HG03280 (cell line): ENCODE results near the gene DNAJC17.

Experiments
- ATAC-seq: cut with Tn5 transposase; IDR thresholded peaks from one replicate; pipeline ENCODE4 v1.9.1; 2021; ENCODE audit warnings: mild to moderate bottlenecking, moderate library complexity; ENCODE audit not compliant: unreplicated experiment

Gene DNAJC17

GRCh38 chr15:40807028-40807887 is at the start of gene DNAJC17, which contains the start of gene ZFYVE19:
DNAJC17 (minus strand) TSS chr15:40807473; CDS start chr15:40807446, 27 bp downstream.
ZFYVE19 (plus strand) TSS chr15:40807089; CDS start chr15:40807590, 501 bp downstream.
- ATAC-seq = peak; percentile 96

- no peak for ATAC-seq
These were observed 49.5 kb upstream of the DNAJC17 start for GRCh38 chr15:40856746-40857145.

GRCh38 chr15:40855706-40856234 is 48.5 kb upstream of the DNAJC17 start:
- ATAC-seq = no peak

- ATAC-seq = no peak
These were observed 46.9 kb upstream of the DNAJC17 start for GRCh38 chr15:40854161-40854560.

GRCh38 chr15:40853241-40853890 is 46.1 kb upstream of the DNAJC17 start:
- ATAC-seq = no peak

- ATAC-seq = no peak
These were observed 45.3 kb upstream of the DNAJC17 start for GRCh38 chr15:40852529-40852928.

- no peak for ATAC-seq
These were observed 43.4 kb upstream of the DNAJC17 start for GRCh38 chr15:40850576-40851112.

- ATAC-seq = no peak
These were observed 40.1 kb upstream of the DNAJC17 start for GRCh38 chr15:40847223-40847961.

GRCh38 chr15:40846841-40847222 is 39.6 kb upstream of the DNAJC17 start:
- ATAC-seq = no peak

- no peak for ATAC-seq
These were observed 38.4 kb upstream of the DNAJC17 start for GRCh38 chr15:40845511-40846284.

GRCh38 chr15:40845036-40845435 is 37.8 kb upstream of the DNAJC17 start:
- ATAC-seq = no peak

GRCh38 chr15:40844696-40845030 is 37.4 kb upstream of the DNAJC17 start:
- ATAC-seq = no peak

- no peak for ATAC-seq
These were observed 36.8 kb upstream of the DNAJC17 start, which contains the start of gene SPINT1 for GRCh38 chr15:40843885-40844695. SPINT1 (plus strand) TSS chr15:40844048; CDS start chr15:40844555, 507 bp downstream.

GRCh38 chr15:40843261-40843884 is 36.1 kb upstream of the DNAJC17 start:
- ATAC-seq = no peak

- no peak for ATAC-seq
These were observed 34.5 kb upstream of the DNAJC17 start for GRCh38 chr15:40841741-40842140.

GRCh38 chr15:40838756-40839155 is 31.5 kb upstream of the DNAJC17 start:
- ATAC-seq = no peak

GRCh38 chr15:40836020-40836419 is 28.7 kb upstream of the DNAJC17 start:
- ATAC-seq = no peak

- no peak for ATAC-seq
These were observed 25.6 kb upstream of the DNAJC17 start for GRCh38 chr15:40832903-40833302.

- ATAC-seq = no peak
These were observed 24.6 kb upstream of the DNAJC17 start for GRCh38 chr15:40831861-40832260.
